Measurements from ENCODE around the gene MS4A18.

MS4A18 gene

GRCh38 chr11:60748225-60748624, 23.7 kb downstream of the MS4A18 start:
- no peak for TF ChIP-seq CTCF (IDR thresholded peaks at IDR 0.05; ENCODE audit: control insufficient read depth, extremely low read depth, insufficient read depth)
- no peak overlapping the region for H3K4me3 ChIP-seq (ENCODE audit: low read depth, low read length)
- DNase-seq (ENCODE audit: low read depth): no peak

- DNase-seq (ENCODE audit: low read depth): no peak
- H3K4me3 ChIP-seq (ENCODE audit: low read depth, low read length): no peak overlapping the region
- TF ChIP-seq CTCF (IDR thresholded peaks at IDR 0.05; ENCODE audit: control insufficient read depth, extremely low read depth, insufficient read depth): no peak
Measured at GRCh38 chr11:60748821-60749220, 24.3 kb downstream of the MS4A18 start.

DNA sequence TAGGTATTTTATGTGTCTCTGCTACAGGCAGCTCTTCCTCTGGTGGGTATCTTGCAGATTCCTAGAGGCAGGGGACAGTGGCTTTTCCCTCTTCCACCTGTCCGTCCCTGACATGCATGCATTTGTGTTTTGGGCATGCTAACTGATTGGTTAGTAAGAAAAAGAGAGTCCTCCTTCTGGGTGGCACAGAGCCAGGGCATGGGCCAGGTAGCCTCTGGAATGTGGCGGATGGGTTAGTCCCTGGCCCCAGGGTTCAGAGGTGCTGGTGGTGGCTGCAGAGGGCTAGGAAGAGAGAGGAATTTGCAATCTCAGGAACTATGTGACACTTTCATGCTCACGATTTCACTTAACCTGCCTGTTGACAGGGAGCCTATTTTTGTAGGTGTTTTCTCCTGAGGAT, 26.4 kb downstream of the MS4A18 start:
- no peak for DNase-seq (ENCODE audit: low read depth)
- no peak for TF ChIP-seq CTCF (IDR thresholded peaks at IDR 0.05; ENCODE audit: control insufficient read depth, extremely low read depth, insufficient read depth)
- no peak overlapping the region for H3K4me3 ChIP-seq (ENCODE audit: low read depth, low read length)

DNA sequence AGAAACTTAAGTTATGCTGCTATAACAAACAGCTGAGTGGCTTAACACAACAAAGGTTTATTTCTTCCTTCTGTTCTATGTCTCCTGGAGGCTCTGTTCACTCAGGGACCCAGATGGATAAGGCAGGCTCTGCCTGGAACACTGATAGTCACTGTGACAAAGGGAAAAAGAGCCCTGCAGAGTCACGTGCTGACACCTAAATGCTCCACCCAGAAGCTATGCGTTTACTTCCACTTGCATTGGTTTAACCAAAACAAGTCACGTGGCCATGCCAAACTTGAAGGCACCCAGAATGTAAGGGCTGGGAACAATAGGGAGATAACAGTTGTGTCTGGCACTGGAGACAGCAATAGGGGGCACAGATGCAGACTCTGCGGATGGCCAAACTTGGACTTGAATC, 28.8 kb downstream of the MS4A18 start:
- no peak for TF ChIP-seq CTCF (IDR thresholded peaks at IDR 0.05; ENCODE audit: control insufficient read depth, extremely low read depth, insufficient read depth)
- no peak overlapping the region for H3K4me3 ChIP-seq (ENCODE audit: low read depth, low read length)
- no peak for DNase-seq (ENCODE audit: low read depth)

DNA sequence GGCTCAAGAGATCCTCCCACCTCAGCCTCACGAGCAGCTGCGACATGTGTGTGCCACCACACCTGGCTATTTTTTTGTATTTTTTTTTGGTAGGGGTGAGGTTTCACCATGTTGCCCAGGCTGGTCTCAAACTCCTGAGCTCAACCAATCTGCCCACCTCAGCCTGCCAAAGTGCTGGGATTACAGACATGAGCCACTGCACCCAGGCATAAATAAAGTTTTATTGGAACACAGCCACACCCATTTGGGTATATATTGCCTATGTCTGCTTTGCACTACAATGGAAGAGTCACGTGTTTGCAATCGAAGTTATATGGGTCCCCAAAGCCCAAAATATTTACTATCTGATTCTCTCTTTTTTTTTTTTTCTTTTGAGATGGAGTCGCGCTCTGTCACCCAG, 30.4 kb downstream of the MS4A18 start:
- no peak overlapping the region for H3K4me3 ChIP-seq (ENCODE audit: low read depth, low read length)
- DNase-seq (ENCODE audit: low read depth): no peak
- TF ChIP-seq CTCF (IDR thresholded peaks at IDR 0.05; ENCODE audit: control insufficient read depth, extremely low read depth, insufficient read depth): no peak

DNA sequence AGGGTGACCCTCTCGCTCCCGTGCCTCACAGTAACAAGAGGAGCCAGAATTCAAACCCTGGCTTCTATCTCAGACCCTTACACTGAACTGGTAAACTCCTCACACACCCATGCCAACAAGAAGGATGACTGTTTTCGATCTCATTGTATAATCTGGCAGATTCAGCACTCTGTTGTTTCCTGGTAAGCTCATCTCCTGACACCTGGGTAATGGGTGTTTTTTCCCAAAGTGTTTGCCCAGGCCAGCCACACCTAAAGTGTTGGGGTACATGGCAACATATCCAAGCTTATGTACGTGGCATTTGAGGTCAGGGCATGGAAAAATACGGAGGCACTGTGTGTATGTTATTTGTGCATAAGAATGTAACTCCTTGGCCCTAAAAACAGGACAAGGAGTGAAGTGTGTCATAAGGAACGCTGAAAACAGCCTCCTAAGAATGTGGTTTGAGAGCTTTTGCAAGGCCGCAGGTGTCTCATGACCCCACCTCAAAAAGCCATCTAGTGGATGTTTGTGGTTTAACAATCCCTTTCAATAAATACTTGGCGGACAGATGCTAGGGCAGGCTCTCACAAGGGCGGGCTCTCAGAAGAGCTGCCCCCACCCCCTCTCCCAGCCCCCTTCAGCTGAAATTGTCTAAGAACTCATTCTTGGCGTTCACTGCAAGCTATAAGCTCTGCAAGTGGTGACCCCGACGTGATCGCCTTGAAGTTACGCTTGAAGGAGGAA, 31.9 kb downstream of the MS4A18 start, which contains the start of gene MS4A15:
Gene MS4A15, plus strand, starts transcription at position 561 of the 726 bp plus-strand sequence. CDS start 6,867 bp downstream, outside the sequence.
- peak; percentile 41 for TF ChIP-seq CTCF (IDR thresholded peaks at IDR 0.05; ENCODE audit: control insufficient read depth, extremely low read depth, insufficient read depth)
- H3K4me3 ChIP-seq (ENCODE audit: low read depth, low read length): no peak within 1 kb of the TSS
- no peak for DNase-seq (ENCODE audit: low read depth)
